SK-N-SH (cell line): ENCODE data around the gene TTC39B.

Source experiments
- EP300 ChIP-seq, 2 experiments: IDR thresholded peaks; 2 replicates each; pipeline versions ENCODE4 v1.4.0 to v1.6.1; 2012; ENCODE audit warnings: borderline replicate concordance in 1 of 2, low read depth in 1 of 2, low read length in 1 of 2
- EZH2phosphoT487 ChIP-seq: fragments of 200-600 bp; sonication (generic); IDR thresholded peaks from 2 replicates; pipeline ENCODE4 v1.6.1; 2017; ENCODE audit warnings: low read depth, mixed run types, mild to moderate bottlenecking, antibody characterized with exemption, moderate library complexity, borderline replicate concordance
- MEF2A ChIP-seq: IDR thresholded peaks from 2 replicates; pipeline ENCODE4 v1.4.0; 2012; ENCODE audit warnings: low read depth, borderline replicate concordance
- NFIC ChIP-seq: IDR thresholded peaks from 2 replicates; pipeline ENCODE4 v1.4.0; 2012; ENCODE audit warnings: borderline replicate concordance
- POLR2AphosphoS5 ChIP-seq: IDR thresholded peaks from 2 replicates; pipeline ENCODE4 v1.6.1; 2012; ENCODE audit warnings: low read depth, low read length
- TAF1 ChIP-seq: IDR thresholded peaks from 2 replicates; pipeline ENCODE4 v1.6.1; 2012; ENCODE audit warnings: low read depth, mild to moderate bottlenecking, low read length, moderate library complexity, borderline replicate concordance
- YY1 ChIP-seq: IDR thresholded peaks from 2 replicates; pipeline ENCODE4 v1.4.0; 2012; ENCODE audit warnings: low read depth, mild to moderate bottlenecking
- TF ChIP-seq, protein P1 (sequence below): fragments of 200-600 bp; sonication (generic); IDR thresholded peaks from 2 replicates; pipeline ENCODE4 v1.6.1; 2017; ENCODE audit warnings: antibody characterized with exemption, mild to moderate bottlenecking, moderate library complexity
- TF ChIP-seq, protein P2 (sequence below): IDR thresholded peaks from 2 replicates; pipeline ENCODE4 v1.4.0; 2012; ENCODE audit warnings: low read depth

DNA sequence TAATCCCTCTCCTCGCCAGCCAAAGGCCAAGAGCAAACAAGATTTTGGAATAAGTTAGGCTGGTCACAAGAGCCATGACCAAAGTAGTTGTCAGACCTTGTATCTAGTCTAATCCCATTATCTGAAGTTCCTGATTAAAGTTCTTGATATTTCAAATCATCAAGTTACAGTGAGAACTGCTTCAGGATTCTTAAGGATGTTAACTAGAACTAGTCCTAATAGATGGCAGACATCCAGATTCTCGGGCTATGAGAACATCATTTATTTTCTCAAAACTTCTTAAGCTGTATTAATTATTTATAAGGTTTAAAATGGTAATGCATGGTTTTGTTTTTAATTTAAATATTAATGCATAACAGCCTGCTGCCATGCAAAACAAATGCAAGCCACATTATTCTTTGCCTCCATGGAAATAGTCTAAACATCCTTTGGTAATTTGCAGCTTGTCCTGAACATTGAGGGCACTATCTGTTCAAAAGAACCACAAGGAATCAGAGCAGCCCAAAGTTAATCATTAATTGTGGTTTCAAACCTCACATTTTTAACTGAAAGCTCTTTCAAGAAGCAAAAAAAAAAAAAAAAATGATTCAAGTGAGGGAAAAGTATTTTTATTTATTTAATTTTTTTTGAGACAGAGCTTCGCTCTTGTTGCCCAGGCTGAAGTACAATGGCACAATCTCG is 95.1 kb downstream of the TTC39B start:
- TF ChIP-seq, protein P1, sequence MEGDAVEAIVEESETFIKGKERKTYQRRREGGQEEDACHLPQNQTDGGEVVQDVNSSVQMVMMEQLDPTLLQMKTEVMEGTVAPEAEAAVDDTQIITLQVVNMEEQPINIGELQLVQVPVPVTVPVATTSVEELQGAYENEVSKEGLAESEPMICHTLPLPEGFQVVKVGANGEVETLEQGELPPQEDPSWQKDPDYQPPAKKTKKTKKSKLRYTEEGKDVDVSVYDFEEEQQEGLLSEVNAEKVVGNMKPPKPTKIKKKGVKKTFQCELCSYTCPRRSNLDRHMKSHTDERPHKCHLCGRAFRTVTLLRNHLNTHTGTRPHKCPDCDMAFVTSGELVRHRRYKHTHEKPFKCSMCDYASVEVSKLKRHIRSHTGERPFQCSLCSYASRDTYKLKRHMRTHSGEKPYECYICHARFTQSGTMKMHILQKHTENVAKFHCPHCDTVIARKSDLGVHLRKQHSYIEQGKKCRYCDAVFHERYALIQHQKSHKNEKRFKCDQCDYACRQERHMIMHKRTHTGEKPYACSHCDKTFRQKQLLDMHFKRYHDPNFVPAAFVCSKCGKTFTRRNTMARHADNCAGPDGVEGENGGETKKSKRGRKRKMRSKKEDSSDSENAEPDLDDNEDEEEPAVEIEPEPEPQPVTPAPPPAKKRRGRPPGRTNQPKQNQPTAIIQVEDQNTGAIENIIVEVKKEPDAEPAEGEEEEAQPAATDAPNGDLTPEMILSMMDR, result no peak
- TF ChIP-seq, protein P2, sequence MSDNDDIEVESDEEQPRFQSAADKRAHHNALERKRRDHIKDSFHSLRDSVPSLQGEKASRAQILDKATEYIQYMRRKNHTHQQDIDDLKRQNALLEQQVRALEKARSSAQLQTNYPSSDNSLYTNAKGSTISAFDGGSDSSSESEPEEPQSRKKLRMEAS, result no peak
- TF ChIP-seq MEF2A (no peak), EZH2phosphoT487 (no peak), NFIC (no peak), YY1 (no peak), TAF1 (no peak), POLR2AphosphoS5 (no peak), EP300 (IDR thresholded peaks at IDR 0.05; ENCODE audit: borderline replicate concordance in 1 of 2, low read depth in 1 of 2, low read length in 1 of 2) (no peak)
